ENCODE measurements around the gene SCP2D1. TPM values are rescaled to one million over a fixed set of nuclear protein-coding genes. Genes with fewer than 3 reads are reported as not detected.

SCP2D1 gene
- total RNA-seq: not detected

GRCh38 chr20:18813483-18813882 is at the start of gene SCP2D1:
TSS of gene SCP2D1 (plus strand) at chr20:18813783. CDS start at chr20:18813816, 33 bp downstream.
- H3K27me3 ChIP-seq: no peaks in the 10 kb centered on the region
- no peak within 1 kb of the TSS for H3K27ac ChIP-seq
- ATAC-seq: no peak
- no peaks in the 10 kb centered on the region for H3K9me3 ChIP-seq
- H3K4me3 ChIP-seq: no peak within 1 kb of the TSS
- no peak for TF ChIP-seq POLR2AphosphoS5 (IDR thresholded peaks at IDR 0.05)
- no peak for TF ChIP-seq CTCF (IDR thresholded peaks at IDR 0.05)
- no peak for TF ChIP-seq POLR2A (IDR thresholded peaks at IDR 0.05)
- no peak for TF ChIP-seq EP300 (IDR thresholded peaks at IDR 0.05)
- 60% methylated on average over 1 of the region's 3 CpGs; no CpG with 5 or more reads in 1 of the 2 donors for WGBS, 2 donors (ENCODE audit: low coverage in 1 of 2)
- H3K36me3 ChIP-seq: no peaks in the 10 kb centered on the region
- H3K4me1 ChIP-seq: no peaks in the 10 kb centered on the region

GRCh38 chr20:18767676-18768075 is 45.9 kb upstream of the SCP2D1 start:
- 67 to 80% methylated on average over 5 of the region's 5 CpGs for WGBS, 2 donors (ENCODE audit: low coverage in 1 of 2)
- no peaks in the 10 kb centered on the region for H3K27me3 ChIP-seq
- peaks cover 0 to 8% (median 0%) of the 10 kb centered on the region in 3 donors for H3K4me1 ChIP-seq
- H3K36me3 ChIP-seq: peaks cover 0 to 15% of the 10 kb centered on the region in 2 donors
- TF ChIP-seq EP300 (IDR thresholded peaks at IDR 0.05) (no peak), CTCF (IDR thresholded peaks at IDR 0.05) (no peak), POLR2AphosphoS5 (IDR thresholded peaks at IDR 0.05) (no peak), POLR2A (IDR thresholded peaks at IDR 0.05) (no peak)
- ATAC-seq: no peak
- no peak overlapping the region for H3K27ac ChIP-seq
- no peaks in the 10 kb centered on the region for H3K9me3 ChIP-seq
- H3K4me3 ChIP-seq: no peak overlapping the region

- H3K36me3 ChIP-seq: no peaks in the 10 kb centered on the region
- no peak overlapping the region for H3K4me3 ChIP-seq
- H3K27ac ChIP-seq: no peak overlapping the region
- no peaks in the 10 kb centered on the region for H3K27me3 ChIP-seq
- no peak for ATAC-seq
- H3K9me3 ChIP-seq: no peaks in the 10 kb centered on the region
- TF ChIP-seq POLR2A (IDR thresholded peaks at IDR 0.05) (no peak), POLR2AphosphoS5 (IDR thresholded peaks at IDR 0.05) (no peak), CTCF (IDR thresholded peaks at IDR 0.05) (no peak), EP300 (IDR thresholded peaks at IDR 0.05) (no peak)
- H3K4me1 ChIP-seq: no peaks in the 10 kb centered on the region
- no CpG with 5 or more reads among the region's 1 CpG for WGBS, 2 donors (ENCODE audit: low coverage in 1 of 2)
Measured at GRCh38 chr20:18773566-18773965, 40.0 kb upstream of the SCP2D1 start.

- Histone ChIP-seq H3K4me3 (no peak overlapping the region), H3K9me3 (no peaks in the 10 kb centered on the region), H3K4me1 (no peaks in the 10 kb centered on the region), H3K27me3 (no peaks in the 10 kb centered on the region), H3K36me3 (no peaks in the 10 kb centered on the region), H3K27ac (no peak overlapping the region)
- WGBS, 2 donors (ENCODE audit: low coverage in 1 of 2): 49 to 83% methylated on average over 2 of the region's 2 CpGs
- ATAC-seq: no peak
- TF ChIP-seq POLR2AphosphoS5 (IDR thresholded peaks at IDR 0.05): no peak
Measured at GRCh38 chr20:18774207-18774606, 39.4 kb upstream of the SCP2D1 start.

- Histone ChIP-seq H3K36me3 (no peaks in the 10 kb centered on the region), H3K4me1 (no peaks in the 10 kb centered on the region), H3K27me3 (no peaks in the 10 kb centered on the region), H3K9me3 (no peaks in the 10 kb centered on the region), H3K27ac (no peak overlapping the region), H3K4me3 (no peak overlapping the region)
- ATAC-seq: no peak
- no peak for TF ChIP-seq POLR2A (IDR thresholded peaks at IDR 0.05)
- TF ChIP-seq CTCF (IDR thresholded peaks at IDR 0.05): no peak
- TF ChIP-seq POLR2AphosphoS5 (IDR thresholded peaks at IDR 0.05): no peak
- WGBS, 2 donors (ENCODE audit: low coverage in 1 of 2): 83% methylated on average over 1 of the region's 5 CpGs; no CpG with 5 or more reads in 1 of the 2 donors
Measured at GRCh38 chr20:18775633-18776032, 38.0 kb upstream of the SCP2D1 start.
